ENCODE data around the gene CRABP2. TPM values are rescaled to one million over a fixed set of nuclear protein-coding genes. Genes with fewer than 3 reads are reported as not detected.

Gene CRABP2
- total RNA-seq, 1 experiment from 2014 or later: 1,115 TPM

DNA sequence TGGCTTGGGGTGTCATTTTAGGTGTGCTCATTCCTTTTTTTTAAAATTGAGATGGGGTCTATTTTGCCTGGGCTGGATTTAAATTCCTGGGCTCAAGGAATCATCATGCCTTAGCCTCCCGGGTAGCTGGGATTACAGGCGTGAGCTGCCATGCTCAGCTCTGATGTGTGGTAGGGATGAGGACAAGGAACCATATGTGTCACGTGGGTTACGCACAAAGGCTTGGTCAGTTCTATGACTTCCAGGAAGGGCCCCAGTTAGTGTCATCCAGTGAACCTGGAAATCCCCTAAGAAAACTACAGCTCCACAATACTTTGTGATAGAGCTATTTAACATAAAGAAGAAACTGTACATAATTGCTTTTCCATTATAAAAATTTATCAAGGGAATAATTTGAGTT is 16.2 kb upstream of the CRABP2 start:
- ATAC-seq: no peak
- no TSS peak for BruUV-seq (replicated peaks)
- ChIA-PET POLR2A (interaction anchor here (0.5 to 0.6 kb wide), 2 partner anchors 9 to 84 kb away, joined by 3 read pairs; no protein-coding TSS in a partner anchor), CTCF (interaction anchor here (0.8 to 1.1 kb wide), 3 partner anchors 10 to 32 kb away, joined by 5 to 13 read pairs (median 5); partner anchors contain the start of gene CRABP2)
- TF ChIP-seq SIN3A (IDR thresholded peaks at IDR 0.05; ENCODE audit: borderline replicate concordance, insufficient read depth, low read depth, low read length): no peak
- TF ChIP-seq POLR2AphosphoS5 (IDR thresholded peaks at IDR 0.05; ENCODE audit: low read depth, low read length): no peak
- TF ChIP-seq, protein P1, sequence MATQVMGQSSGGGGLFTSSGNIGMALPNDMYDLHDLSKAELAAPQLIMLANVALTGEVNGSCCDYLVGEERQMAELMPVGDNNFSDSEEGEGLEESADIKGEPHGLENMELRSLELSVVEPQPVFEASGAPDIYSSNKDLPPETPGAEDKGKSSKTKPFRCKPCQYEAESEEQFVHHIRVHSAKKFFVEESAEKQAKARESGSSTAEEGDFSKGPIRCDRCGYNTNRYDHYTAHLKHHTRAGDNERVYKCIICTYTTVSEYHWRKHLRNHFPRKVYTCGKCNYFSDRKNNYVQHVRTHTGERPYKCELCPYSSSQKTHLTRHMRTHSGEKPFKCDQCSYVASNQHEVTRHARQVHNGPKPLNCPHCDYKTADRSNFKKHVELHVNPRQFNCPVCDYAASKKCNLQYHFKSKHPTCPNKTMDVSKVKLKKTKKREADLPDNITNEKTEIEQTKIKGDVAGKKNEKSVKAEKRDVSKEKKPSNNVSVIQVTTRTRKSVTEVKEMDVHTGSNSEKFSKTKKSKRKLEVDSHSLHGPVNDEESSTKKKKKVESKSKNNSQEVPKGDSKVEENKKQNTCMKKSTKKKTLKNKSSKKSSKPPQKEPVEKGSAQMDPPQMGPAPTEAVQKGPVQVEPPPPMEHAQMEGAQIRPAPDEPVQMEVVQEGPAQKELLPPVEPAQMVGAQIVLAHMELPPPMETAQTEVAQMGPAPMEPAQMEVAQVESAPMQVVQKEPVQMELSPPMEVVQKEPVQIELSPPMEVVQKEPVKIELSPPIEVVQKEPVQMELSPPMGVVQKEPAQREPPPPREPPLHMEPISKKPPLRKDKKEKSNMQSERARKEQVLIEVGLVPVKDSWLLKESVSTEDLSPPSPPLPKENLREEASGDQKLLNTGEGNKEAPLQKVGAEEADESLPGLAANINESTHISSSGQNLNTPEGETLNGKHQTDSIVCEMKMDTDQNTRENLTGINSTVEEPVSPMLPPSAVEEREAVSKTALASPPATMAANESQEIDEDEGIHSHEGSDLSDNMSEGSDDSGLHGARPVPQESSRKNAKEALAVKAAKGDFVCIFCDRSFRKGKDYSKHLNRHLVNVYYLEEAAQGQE (IDR thresholded peaks at IDR 0.05; ENCODE audit: insufficient read depth in 1 of 2, low read depth in 2 of 2, low read length in 1 of 2): no peak
- no peak for TF ChIP-seq TCF7L2 (IDR thresholded peaks at IDR 0.05; ENCODE audit: low read depth, low read length)
- TF ChIP-seq, protein P2, sequence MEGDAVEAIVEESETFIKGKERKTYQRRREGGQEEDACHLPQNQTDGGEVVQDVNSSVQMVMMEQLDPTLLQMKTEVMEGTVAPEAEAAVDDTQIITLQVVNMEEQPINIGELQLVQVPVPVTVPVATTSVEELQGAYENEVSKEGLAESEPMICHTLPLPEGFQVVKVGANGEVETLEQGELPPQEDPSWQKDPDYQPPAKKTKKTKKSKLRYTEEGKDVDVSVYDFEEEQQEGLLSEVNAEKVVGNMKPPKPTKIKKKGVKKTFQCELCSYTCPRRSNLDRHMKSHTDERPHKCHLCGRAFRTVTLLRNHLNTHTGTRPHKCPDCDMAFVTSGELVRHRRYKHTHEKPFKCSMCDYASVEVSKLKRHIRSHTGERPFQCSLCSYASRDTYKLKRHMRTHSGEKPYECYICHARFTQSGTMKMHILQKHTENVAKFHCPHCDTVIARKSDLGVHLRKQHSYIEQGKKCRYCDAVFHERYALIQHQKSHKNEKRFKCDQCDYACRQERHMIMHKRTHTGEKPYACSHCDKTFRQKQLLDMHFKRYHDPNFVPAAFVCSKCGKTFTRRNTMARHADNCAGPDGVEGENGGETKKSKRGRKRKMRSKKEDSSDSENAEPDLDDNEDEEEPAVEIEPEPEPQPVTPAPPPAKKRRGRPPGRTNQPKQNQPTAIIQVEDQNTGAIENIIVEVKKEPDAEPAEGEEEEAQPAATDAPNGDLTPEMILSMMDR (IDR thresholded peaks at IDR 0.05): no peak
- intact Hi-C loops (cut with micrococcal nuclease; ENCODE audit: unreplicated experiment) (no loop called here), in situ Hi-C loops (cut with HindIII; ENCODE audit: low pct_unique_long_range_greater_than_20kb, low sequenced_read_pairs) (no loop called here)
- Histone ChIP-seq H3K27me3 (ENCODE audit: control insufficient read depth, insufficient read depth, low read length) (no peaks in the 10 kb centered on the region), H3K27ac (ENCODE audit: low read length) (peak overlapping the region; percentile 60), H3K36me3 (ENCODE audit: control insufficient read depth, insufficient read depth, low read length) (peaks cover 17% of the 10 kb centered on the region), H3K4me1 (ENCODE audit: control insufficient read depth, insufficient read depth, low read length) (peaks cover 23% of the 10 kb centered on the region), H3K4me3 (ENCODE audit: low read depth in 2 of 2, low read length in 2 of 2) (no peak overlapping the region), H3K9me3 (ENCODE audit: control insufficient read depth, insufficient read depth, low read depth, low read length) (no peaks in the 10 kb centered on the region)
- DNase-seq (ENCODE audit: low read depth, low spot score): no peak

DNA sequence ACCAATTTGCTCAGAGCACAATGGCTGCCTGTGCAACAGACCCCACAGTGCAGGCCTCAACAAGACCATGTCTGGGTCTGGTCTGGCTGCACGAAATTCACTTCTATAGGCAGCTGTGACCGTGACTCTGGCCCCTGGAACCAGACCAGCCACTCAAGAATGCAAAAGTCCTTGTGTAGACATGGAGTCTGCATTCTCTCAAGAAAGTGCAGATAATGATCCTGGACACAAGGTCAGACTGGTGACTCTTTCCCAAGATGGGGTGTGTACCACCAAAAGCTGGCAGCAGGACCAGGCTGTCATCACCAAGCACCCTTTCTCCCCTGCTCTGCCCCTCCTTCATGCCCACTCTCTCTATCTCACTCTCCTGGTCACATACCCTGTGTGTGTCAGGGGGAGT is 15.7 kb upstream of the CRABP2 start:
- H3K27me3 ChIP-seq (ENCODE audit: control insufficient read depth, insufficient read depth, low read length): no peaks in the 10 kb centered on the region
- ChIA-PET POLR2A (no interaction called here), CTCF (interaction anchor here (1.0 to 1.9 kb wide), 3 partner anchors 16 to 32 kb away, joined by 5 to 13 read pairs (median 10); partner anchors contain the start of gene CRABP2)
- DNase-seq (ENCODE audit: low read depth, low spot score) (no peak), ATAC-seq (no peak)
- TF ChIP-seq TCF7L2 (IDR thresholded peaks at IDR 0.05; ENCODE audit: low read depth, low read length) (no peak), POLR2AphosphoS5 (IDR thresholded peaks at IDR 0.05; ENCODE audit: low read depth, low read length) (no peak), SIN3A (IDR thresholded peaks at IDR 0.05; ENCODE audit: borderline replicate concordance, insufficient read depth, low read depth, low read length) (no peak)
- TF ChIP-seq, protein P1 (IDR thresholded peaks at IDR 0.05; ENCODE audit: insufficient read depth in 1 of 2, low read depth in 2 of 2, low read length in 1 of 2): no peak
- TF ChIP-seq, protein P2 (IDR thresholded peaks at IDR 0.05): no peak
- peaks cover 23% of the 10 kb centered on the region for H3K4me1 ChIP-seq (ENCODE audit: control insufficient read depth, insufficient read depth, low read length)
- no peak overlapping the region for H3K4me3 ChIP-seq (ENCODE audit: low read depth in 2 of 2, low read length in 2 of 2)
- H3K9me3 ChIP-seq (ENCODE audit: control insufficient read depth, insufficient read depth, low read depth, low read length): no peaks in the 10 kb centered on the region
- peaks cover 17% of the 10 kb centered on the region for H3K36me3 ChIP-seq (ENCODE audit: control insufficient read depth, insufficient read depth, low read length)
- H3K27ac ChIP-seq (ENCODE audit: low read length): peak overlapping the region; percentile 60
- no TSS peak for BruUV-seq (replicated peaks)
- intact Hi-C loops (cut with micrococcal nuclease; ENCODE audit: unreplicated experiment) (no loop called here), in situ Hi-C loops (cut with HindIII; ENCODE audit: low pct_unique_long_range_greater_than_20kb, low sequenced_read_pairs) (no loop called here)

All from Panc1 (cell line).